Psoas muscle (tissue), 8 donors: ENCODE results near the gene UACA. TPM values are rescaled to one million over a fixed set of nuclear protein-coding genes. Genes with fewer than 3 reads are reported as not detected.

Experiments
- ATAC-seq, 4 donors: fragments of 200-7000 bp; cut with Tn5 transposase; one replicate each; pipeline ENCODE4 v1.9.1; 2020; ENCODE audit warnings: moderate library complexity in 3 of 4, mild to moderate bottlenecking in 2 of 4
- DNase-seq, 2 donors: peaks; one replicate each; pipeline ENCODE4 v3.0.0-alpha.2; 2020
- H3K27ac ChIP-seq: fragments of 200-600 bp; one replicate; pipeline ENCODE4 v1.8.0; 2022
- H3K27me3 ChIP-seq, 3 donors: fragments of 200-600 bp in 1 of 3; one replicate each; pipeline versions ENCODE4 v1.6.1 to v1.8.0; 2013 to 2022; ENCODE audit warnings: low read length in 2 of 3, mild to moderate bottlenecking in 2 of 3, moderate library complexity in 1 of 3; ENCODE audit not compliant: insufficient read depth in 3 of 3
- H3K36me3 ChIP-seq, 2 donors: fragments of 200-600 bp in 1 of 2; one replicate each; pipeline versions ENCODE4 v1.6.1 to v1.8.0; 2013 to 2022; ENCODE audit warnings: low read depth in 1 of 2, mild to moderate bottlenecking in 1 of 2, moderate library complexity in 1 of 2; ENCODE audit not compliant: insufficient read depth in 1 of 2
- H3K4me1 ChIP-seq: fragments of 200-600 bp; one replicate; pipeline ENCODE4 v1.8.0; 2022
- H3K4me3 ChIP-seq: fragments of 200-600 bp; one replicate; pipeline ENCODE4 v1.8.0; 2022; ENCODE audit warnings: mild to moderate bottlenecking
- H3K9me3 ChIP-seq: fragments of 200-600 bp; one replicate; pipeline ENCODE4 v1.8.0; 2022
- WGBS, 3 donors: extraction: QIAGEN DNeasy Blood & Tissue Kit; methylation state at CpG; one replicate each; pipeline versions ENCODE4 v1.1.6 to v1.1.7; 2013; 5-methylcytosine and 5-hydroxymethylcytosine counted together
- intact Hi-C, 2 donors: fragments of 100-400 bp; cut with DNase I; formaldehyde crosslinking; loops; one replicate each; pipeline versions ENCODE4 v1.11.0 to v1.14.2; 2022
- polyA plus RNA-seq, 3 donors: library from polyadenylated mRNA; stranded (reverse); fragments of 200-250 nt; gene quantifications; one replicate each; pipeline ENCODE4 v1.2.3, GENCODE V29; 2013
- total RNA-seq, 4 donors: library from RNA; stranded (reverse); fragmentation: NEBNext Ultra II Directional in 2 of 4; extraction: Animal tissue kit (Norgen Biotek cat#: 25700) in 2 of 4; gene quantifications; one replicate each; pipeline versions ENCODE4 v1.2.1 to v1.2.4, GENCODE V29; 2021 to 2023
- TF ChIP-seq, protein P1 (sequence below): fragments of 200-600 bp; IDR thresholded peaks from one replicate; pipeline ENCODE4 v1.8.0; 2022; ENCODE audit warnings: antibody characterized with exemption
- donor health status: healthy with polysubstance abuse.
- donor health status: DM: no; HTN: no; CAD: no; lungs with moderate emphysema.
- donor health status: Bipolar disorder and iron deficiency.
- donor health status: healthy.
- donor health status: DM: yes; HTN: yes; CAD: no.
- donor health status: DM: no; HTN: no; CAD: no.
- donor health status: DM: no; HTN: no; CAD: no.
- donor health status: DM: yes; HTN: yes; CAD: no.

UACA gene
- total and polyA plus RNA-seq, 7 donors: 17.0 to 426 (median 138) TPM

DNA sequence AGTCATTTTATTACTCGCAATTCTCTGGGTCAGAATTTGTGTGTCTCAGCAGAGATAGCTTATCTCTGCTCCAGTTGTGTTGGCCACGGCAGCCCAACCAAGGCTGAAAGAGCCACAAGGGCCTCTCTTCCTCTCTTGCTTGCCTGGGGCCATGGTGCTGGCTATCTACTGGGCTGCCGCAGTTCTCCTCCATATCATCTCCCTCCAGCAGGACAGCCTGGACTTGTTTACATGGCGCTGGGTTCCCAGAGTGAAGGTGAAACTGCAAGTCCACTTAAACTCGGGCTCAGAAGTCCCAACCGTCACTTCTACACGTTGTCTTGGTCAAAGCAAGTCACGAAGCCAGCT lies 134.8 kb downstream of the UACA start:
- no peak for ATAC-seq
- WGBS, 3 donors: 91 to 94% (median 92%) methylated on average over 8 of the region's 8 CpGs

DNA sequence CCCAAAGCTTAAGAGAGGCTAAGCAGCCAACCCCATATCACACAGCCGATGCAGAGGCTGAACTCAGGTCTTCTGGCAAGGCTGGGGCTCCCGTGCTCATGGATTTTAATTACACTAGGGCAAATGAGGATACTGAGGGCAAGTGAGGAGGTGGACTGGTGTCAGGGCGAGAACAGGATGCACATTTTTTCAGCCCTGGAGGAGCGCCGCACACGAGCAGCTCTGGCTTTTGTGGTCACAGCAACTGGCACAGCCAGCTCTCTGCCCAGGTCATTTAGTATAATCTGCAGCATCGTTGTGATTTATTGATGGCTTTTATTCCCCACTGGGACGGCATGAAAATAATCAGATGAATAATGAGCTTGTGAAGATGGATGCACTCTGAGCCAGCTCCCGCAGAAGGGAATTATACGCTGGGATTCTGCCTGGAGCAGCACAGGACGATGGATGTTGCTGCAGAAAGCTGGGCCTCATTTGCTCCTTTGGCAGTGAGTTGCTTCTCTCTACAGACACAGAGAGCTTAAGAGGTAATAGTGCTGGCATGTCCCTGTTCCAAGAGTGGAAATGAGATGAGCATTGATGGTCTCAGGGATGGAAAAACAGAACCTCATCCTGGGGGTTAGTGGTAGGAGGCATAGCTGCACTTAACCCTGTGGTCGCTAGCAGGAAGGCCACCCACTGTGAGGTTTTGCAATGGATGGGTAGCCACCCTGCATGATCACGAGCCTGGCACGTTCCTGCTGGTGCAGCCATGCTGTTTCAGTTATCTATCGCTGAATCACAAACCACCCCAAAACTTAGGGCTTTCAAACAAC lies 135.4 kb downstream of the UACA start:
- no peaks in the 10 kb centered on the region for H3K9me3 ChIP-seq
- peaks cover 0 to 5% of the 10 kb centered on the region in 2 donors for H3K36me3 ChIP-seq
- H3K27me3 ChIP-seq: no peaks in the 10 kb centered on the region
- TF ChIP-seq, protein P1, sequence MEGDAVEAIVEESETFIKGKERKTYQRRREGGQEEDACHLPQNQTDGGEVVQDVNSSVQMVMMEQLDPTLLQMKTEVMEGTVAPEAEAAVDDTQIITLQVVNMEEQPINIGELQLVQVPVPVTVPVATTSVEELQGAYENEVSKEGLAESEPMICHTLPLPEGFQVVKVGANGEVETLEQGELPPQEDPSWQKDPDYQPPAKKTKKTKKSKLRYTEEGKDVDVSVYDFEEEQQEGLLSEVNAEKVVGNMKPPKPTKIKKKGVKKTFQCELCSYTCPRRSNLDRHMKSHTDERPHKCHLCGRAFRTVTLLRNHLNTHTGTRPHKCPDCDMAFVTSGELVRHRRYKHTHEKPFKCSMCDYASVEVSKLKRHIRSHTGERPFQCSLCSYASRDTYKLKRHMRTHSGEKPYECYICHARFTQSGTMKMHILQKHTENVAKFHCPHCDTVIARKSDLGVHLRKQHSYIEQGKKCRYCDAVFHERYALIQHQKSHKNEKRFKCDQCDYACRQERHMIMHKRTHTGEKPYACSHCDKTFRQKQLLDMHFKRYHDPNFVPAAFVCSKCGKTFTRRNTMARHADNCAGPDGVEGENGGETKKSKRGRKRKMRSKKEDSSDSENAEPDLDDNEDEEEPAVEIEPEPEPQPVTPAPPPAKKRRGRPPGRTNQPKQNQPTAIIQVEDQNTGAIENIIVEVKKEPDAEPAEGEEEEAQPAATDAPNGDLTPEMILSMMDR: no peak
- intact Hi-C loops: no loop called here
- no peak overlapping the region for H3K4me3 ChIP-seq
- no peak for DNase-seq
- 40 to 53% (median 42%) methylated on average over 15 of the region's 15 CpGs for WGBS, 3 donors
- H3K4me1 ChIP-seq: no peaks in the 10 kb centered on the region
- no peak for ATAC-seq
- no peak overlapping the region for H3K27ac ChIP-seq

More for the DNA sequence above, 134.8 kb downstream of the UACA start:
- no peaks in the 10 kb centered on the region for H3K4me1 ChIP-seq
- H3K27ac ChIP-seq: no peak overlapping the region
- TF ChIP-seq, protein P1: no peak
- H3K9me3 ChIP-seq: no peaks in the 10 kb centered on the region
- intact Hi-C loops: no loop called here
- H3K36me3 ChIP-seq: peaks cover 0 to 5% of the 10 kb centered on the region in 2 donors
- no peaks in the 10 kb centered on the region for H3K27me3 ChIP-seq
- H3K4me3 ChIP-seq: no peak overlapping the region
- no peak for DNase-seq

DNA sequence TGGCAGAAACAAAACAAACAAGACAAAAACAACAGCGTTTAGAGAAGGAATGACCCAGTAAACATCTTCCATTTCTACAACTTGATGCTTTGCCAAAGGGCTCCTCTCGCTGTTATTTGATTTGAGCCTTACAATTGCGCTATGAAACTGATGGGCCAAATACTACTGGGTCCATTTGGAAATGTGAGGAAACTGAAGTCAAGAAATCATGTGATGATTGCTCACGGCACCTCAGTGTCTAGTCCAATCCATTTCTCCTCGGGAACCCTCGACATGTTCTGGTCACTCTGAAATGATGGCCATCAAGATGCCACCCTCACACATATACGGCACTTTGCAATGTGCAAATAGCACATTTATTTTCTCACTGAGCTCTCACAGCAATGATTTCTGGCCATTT lies 136.0 kb downstream of the UACA start:
- TF ChIP-seq, protein P1: no peak
- no peak overlapping the region for H3K4me3 ChIP-seq
- H3K9me3 ChIP-seq: peaks cover 6% of the 10 kb centered on the region
- ATAC-seq (no peak), DNase-seq (no peak)
- intact Hi-C loops: no loop called here
- 73 to 83% (median 82%) methylated on average over 7 of the region's 7 CpGs for WGBS, 3 donors
- no peaks in the 10 kb centered on the region for H3K4me1 ChIP-seq
- H3K27ac ChIP-seq: no peak overlapping the region
- peaks cover 0 to 5% of the 10 kb centered on the region in 2 donors for H3K36me3 ChIP-seq
- no peaks in the 10 kb centered on the region for H3K27me3 ChIP-seq

DNA sequence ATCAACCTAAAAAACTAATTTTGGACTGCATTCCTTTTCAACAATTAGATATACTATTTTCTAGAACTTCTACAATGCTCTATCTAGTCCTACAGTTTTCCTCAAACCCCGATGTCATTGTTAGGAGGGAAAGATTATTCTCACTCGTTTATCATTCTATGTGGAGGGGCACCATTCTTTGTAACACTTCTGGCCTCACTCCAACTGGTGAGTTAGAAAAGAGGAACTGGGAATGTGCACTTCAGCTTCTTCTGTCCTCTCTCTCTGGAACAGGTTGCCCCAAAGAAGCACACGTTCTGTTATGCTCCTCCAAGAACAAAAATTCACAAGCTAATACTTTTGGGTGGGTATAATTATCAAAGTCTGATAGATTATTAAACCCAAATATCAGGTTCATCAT lies 137.9 kb downstream of the UACA start:
- Histone ChIP-seq H3K36me3 (peaks cover 0 to 5% of the 10 kb centered on the region in 2 donors), H3K4me3 (no peak overlapping the region), H3K9me3 (peaks cover 12% of the 10 kb centered on the region), H3K27me3 (no peaks in the 10 kb centered on the region), H3K4me1 (no peaks in the 10 kb centered on the region), H3K27ac (no peak overlapping the region)
- WGBS, 3 donors: 53 to 57% (median 53%) methylated on average over 3 of the region's 3 CpGs
- DNase-seq (no peak), ATAC-seq (no peak)
- intact Hi-C loops: no loop called here
- TF ChIP-seq, protein P1: no peak

DNA sequence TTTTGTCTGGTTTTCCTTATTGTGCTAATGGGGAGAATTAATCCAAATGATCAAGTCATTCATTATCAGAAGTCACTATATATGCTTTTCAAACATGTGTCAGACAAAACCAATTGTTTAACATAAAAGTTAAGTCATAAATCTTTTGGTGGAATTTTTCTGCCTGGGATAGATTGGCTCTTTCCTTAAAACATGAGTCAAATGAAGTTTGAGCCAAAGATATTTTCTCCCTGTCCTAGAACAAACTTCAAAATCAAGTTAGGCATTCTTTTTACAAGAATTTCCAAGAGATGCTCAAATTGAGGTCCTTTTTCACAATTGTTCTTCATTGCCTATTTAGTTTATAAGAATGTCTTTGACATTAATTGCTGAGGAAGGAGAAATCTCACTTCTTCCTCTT lies 138.3 kb downstream of the UACA start:
- H3K4me3 ChIP-seq: no peak overlapping the region
- H3K27me3 ChIP-seq: no peaks in the 10 kb centered on the region
- H3K27ac ChIP-seq: no peak overlapping the region
- H3K4me1 ChIP-seq: no peaks in the 10 kb centered on the region
- intact Hi-C loops: no loop called here
- peaks cover 12% of the 10 kb centered on the region for H3K9me3 ChIP-seq
- H3K36me3 ChIP-seq: peaks cover 0 to 5% of the 10 kb centered on the region in 2 donors
- DNase-seq (no peak), ATAC-seq (no peak)
- TF ChIP-seq, protein P1: no peak
